ENCODE measurements around the gene PADI4.
"Not testable (repeated sequence)": the region's sequence is repeated elsewhere in the genome, so short reads cannot be mapped to it uniquely, and the experiment has no call there.

DNA sequence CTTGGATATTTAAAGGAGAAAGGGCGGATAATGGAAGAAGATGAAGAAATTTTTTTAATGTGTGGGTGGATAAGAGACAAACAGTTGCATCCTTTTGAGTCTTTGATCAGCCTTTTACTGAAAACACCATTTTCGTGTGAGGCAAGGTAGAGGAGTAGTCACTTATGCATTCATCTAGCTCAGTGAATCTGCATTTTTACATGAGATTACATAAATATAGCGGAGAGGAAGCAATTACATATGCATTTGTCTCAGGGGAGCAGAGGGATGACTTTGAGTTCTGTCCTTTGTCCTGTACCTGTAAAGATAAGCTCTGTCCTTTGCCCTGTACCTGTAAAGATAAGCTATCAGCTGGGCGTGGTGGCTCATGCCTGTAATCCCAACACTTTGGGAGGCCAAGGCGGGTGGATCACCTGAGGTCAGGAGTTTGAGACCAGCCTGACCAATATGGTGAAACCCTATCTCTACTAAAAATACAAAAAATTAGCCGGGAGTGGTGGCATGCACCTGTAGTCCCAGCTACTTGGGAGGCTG is 13.9 kb downstream of the PADI4 start:
- TF ChIP-seq, protein P1, sequence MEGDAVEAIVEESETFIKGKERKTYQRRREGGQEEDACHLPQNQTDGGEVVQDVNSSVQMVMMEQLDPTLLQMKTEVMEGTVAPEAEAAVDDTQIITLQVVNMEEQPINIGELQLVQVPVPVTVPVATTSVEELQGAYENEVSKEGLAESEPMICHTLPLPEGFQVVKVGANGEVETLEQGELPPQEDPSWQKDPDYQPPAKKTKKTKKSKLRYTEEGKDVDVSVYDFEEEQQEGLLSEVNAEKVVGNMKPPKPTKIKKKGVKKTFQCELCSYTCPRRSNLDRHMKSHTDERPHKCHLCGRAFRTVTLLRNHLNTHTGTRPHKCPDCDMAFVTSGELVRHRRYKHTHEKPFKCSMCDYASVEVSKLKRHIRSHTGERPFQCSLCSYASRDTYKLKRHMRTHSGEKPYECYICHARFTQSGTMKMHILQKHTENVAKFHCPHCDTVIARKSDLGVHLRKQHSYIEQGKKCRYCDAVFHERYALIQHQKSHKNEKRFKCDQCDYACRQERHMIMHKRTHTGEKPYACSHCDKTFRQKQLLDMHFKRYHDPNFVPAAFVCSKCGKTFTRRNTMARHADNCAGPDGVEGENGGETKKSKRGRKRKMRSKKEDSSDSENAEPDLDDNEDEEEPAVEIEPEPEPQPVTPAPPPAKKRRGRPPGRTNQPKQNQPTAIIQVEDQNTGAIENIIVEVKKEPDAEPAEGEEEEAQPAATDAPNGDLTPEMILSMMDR (tag by site-specific recombination; IDR thresholded peaks at IDR 0.05): not testable (repeated sequence)
- not testable (repeated sequence) for TF ChIP-seq BCL11B (tag by site-specific recombination; IDR thresholded peaks at IDR 0.05; ENCODE audit: low read depth); ZNF530 (tag by site-specific recombination; IDR thresholded peaks at IDR 0.05; ENCODE audit: low read depth); RBAK (tag by site-specific recombination; IDR thresholded peaks at IDR 0.05); ZNF138 (tag by site-specific recombination; IDR thresholded peaks at IDR 0.05; ENCODE audit: borderline replicate concordance); ZNF707 (tag by site-specific recombination; IDR thresholded peaks at IDR 0.05); ZNF292 (tag by site-specific recombination; IDR thresholded peaks at IDR 0.05; ENCODE audit: borderline replicate concordance, low read depth)
- TF ChIP-seq, protein P2, sequence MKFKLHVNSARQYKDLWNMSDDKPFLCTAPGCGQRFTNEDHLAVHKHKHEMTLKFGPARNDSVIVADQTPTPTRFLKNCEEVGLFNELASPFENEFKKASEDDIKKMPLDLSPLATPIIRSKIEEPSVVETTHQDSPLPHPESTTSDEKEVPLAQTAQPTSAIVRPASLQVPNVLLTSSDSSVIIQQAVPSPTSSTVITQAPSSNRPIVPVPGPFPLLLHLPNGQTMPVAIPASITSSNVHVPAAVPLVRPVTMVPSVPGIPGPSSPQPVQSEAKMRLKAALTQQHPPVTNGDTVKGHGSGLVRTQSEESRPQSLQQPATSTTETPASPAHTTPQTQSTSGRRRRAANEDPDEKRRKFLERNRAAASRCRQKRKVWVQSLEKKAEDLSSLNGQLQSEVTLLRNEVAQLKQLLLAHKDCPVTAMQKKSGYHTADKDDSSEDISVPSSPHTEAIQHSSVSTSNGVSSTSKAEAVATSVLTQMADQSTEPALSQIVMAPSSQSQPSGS (tag by site-specific recombination; IDR thresholded peaks at IDR 0.05; ENCODE audit: low read depth): not testable (repeated sequence)
- TF ChIP-seq, protein P3, sequence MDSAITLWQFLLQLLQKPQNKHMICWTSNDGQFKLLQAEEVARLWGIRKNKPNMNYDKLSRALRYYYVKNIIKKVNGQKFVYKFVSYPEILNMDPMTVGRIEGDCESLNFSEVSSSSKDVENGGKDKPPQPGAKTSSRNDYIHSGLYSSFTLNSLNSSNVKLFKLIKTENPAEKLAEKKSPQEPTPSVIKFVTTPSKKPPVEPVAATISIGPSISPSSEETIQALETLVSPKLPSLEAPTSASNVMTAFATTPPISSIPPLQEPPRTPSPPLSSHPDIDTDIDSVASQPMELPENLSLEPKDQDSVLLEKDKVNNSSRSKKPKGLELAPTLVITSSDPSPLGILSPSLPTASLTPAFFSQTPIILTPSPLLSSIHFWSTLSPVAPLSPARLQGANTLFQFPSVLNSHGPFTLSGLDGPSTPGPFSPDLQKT (IDR thresholded peaks at IDR 0.05; ENCODE audit: borderline replicate concordance, low read depth, low read length): not testable (repeated sequence)
